Fibroblast of lung (primary cell): ENCODE measurements around the gene CCNA1. TPM values are rescaled to one million over a fixed set of nuclear protein-coding genes. Genes with fewer than 3 reads are reported as not detected.

Experiments used
- DNase-seq, 2 donors: peaks; one replicate each; pipeline versions ENCODE4 v3.0.0 to v3.0.0-alpha.2; 2010; ENCODE audit warnings: low read depth in 2 of 2
- H2AFZ ChIP-seq: 2 replicates; pipeline ENCODE4 v1.5.1; 2012; ENCODE audit warnings: low read length, control low read depth, inconsistent platforms
- H3K27ac ChIP-seq: 2 replicates; pipeline ENCODE4 v1.5.1; 2011; ENCODE audit warnings: low read length, control low read depth; ENCODE audit not compliant: insufficient read depth
- H3K27me3 ChIP-seq: 2 replicates; pipeline ENCODE4 v1.5.1; 2011; ENCODE audit warnings: mild to moderate bottlenecking, low read length; ENCODE audit not compliant: control insufficient read depth, insufficient read depth
- H3K36me3 ChIP-seq: 2 replicates; pipeline ENCODE4 v1.5.1; 2011; ENCODE audit warnings: low read length; ENCODE audit not compliant: control insufficient read depth, insufficient read depth
- H3K4me1 ChIP-seq: 2 replicates; pipeline ENCODE4 v1.5.1; 2011; ENCODE audit warnings: low read length; ENCODE audit not compliant: control insufficient read depth, insufficient read depth; ENCODE audit errors: extremely low read depth
- H3K4me2 ChIP-seq: 2 replicates; pipeline ENCODE4 v1.5.1; 2011; ENCODE audit warnings: low read length, control low read depth; ENCODE audit not compliant: insufficient read depth; ENCODE audit errors: extremely low read depth
- H3K4me3 ChIP-seq, 4 experiments: fragments of 200-600 bp in 1 of 4; sonication (generic) in 1 of 4; replicated peaks in 1 of 4; 2 replicates each; pipeline ENCODE4 v1.5.1; 2011 to 2016; ENCODE audit warnings: low read length in 4 of 4, low read depth in 3 of 4, mild to moderate bottlenecking in 3 of 4, control low read depth in 2 of 4, inconsistent platforms in 1 of 4, mixed read lengths in 1 of 4; ENCODE audit not compliant: insufficient read depth in 1 of 4; ENCODE audit errors: control extremely low read depth in 1 of 4
- H3K79me2 ChIP-seq: 2 replicates; pipeline ENCODE4 v1.5.1; 2012; ENCODE audit warnings: mild to moderate bottlenecking, low read length, inconsistent platforms; ENCODE audit not compliant: control insufficient read depth, insufficient read depth
- H3K9ac ChIP-seq: 2 replicates; pipeline ENCODE4 v1.5.1; 2011; ENCODE audit warnings: mild to moderate bottlenecking, low read length, control low read depth; ENCODE audit not compliant: insufficient read depth
- H3K9me3 ChIP-seq: 2 replicates; pipeline ENCODE4 v1.5.1; 2012; ENCODE audit warnings: low read depth, low read length; ENCODE audit not compliant: control insufficient read depth, insufficient read depth
- H4K20me1 ChIP-seq: 2 replicates; pipeline ENCODE4 v1.5.1; 2011; ENCODE audit warnings: low read length; ENCODE audit not compliant: control insufficient read depth, insufficient read depth; ENCODE audit errors: extremely low read depth
- CTCF ChIP-seq, 2 donors: IDR thresholded peaks in 1 of 2; conservative IDR thresholded peaks in 1 of 2; 1 replicate in 1 of 2; 2 replicates in 1 of 2; pipeline ENCODE4 v1.5.1; 2011 to 2012; ENCODE audit warnings: low read length in 2 of 2, control low read depth in 1 of 2, inconsistent platforms in 1 of 2, low read depth in 1 of 2, mild to moderate bottlenecking in 1 of 2
- EZH2 ChIP-seq: IDR thresholded peaks from 2 replicates; pipeline ENCODE4 v1.5.1; 2012; ENCODE audit warnings: low read length, control low read depth, mild to moderate bottlenecking; ENCODE audit errors: missing control alignments
- polyA plus RNA-seq, 2 donors: library from polyadenylated mRNA; depleted of rRNA in 1 of 2; stranded (reverse) in 1 of 2; unstranded in 1 of 2; fragments of >200 nt; gene quantifications; 2 replicates each; pipeline ENCODE4 v1.2.1, GENCODE V29; 2011 to 2012; ENCODE audit warnings: missing spikeins in 1 of 2
- total RNA-seq: library from RNA; depleted of rRNA; stranded (reverse); fragments of >200 nt; gene quantifications from 2 replicates; pipeline ENCODE4 v1.2.1, GENCODE V29; 2014

Gene CCNA1
- total and polyA plus RNA-seq, 2 donors (not counting 1 experiment from before 2014, with no cell fraction given) = 0.48 to 3.5 TPM

- H3K9ac ChIP-seq = no peak overlapping the region
- H3K27me3 ChIP-seq = no peaks in the 10 kb centered on the region
- DNase-seq = no peak
- H3K27ac ChIP-seq = no peak overlapping the region
- H3K79me2 ChIP-seq = no peaks in the 10 kb centered on the region
- no peak overlapping the region for H3K4me3 ChIP-seq
- H2AFZ ChIP-seq = no peak overlapping the region
- H3K36me3 ChIP-seq = no peaks in the 10 kb centered on the region
- H3K4me2 ChIP-seq = no peak overlapping the region
- H3K4me1 ChIP-seq = no peaks in the 10 kb centered on the region
- no peaks in the 10 kb centered on the region for H4K20me1 ChIP-seq
- no peak for TF ChIP-seq EZH2
- TF ChIP-seq CTCF (conservative IDR thresholded peaks at IDR 0.05 in 1 of 2, IDR thresholded peaks at IDR 0.05 in 1 of 2; ENCODE audit: low read depth in 1 of 2, low read length in 2 of 2) = no peak
- no peaks in the 10 kb centered on the region for H3K9me3 ChIP-seq
Measured at GRCh38 chr13:36480726-36481427, 48.6 kb downstream of the CCNA1 start.

GRCh38 chr13:36490055-36490454, 57.8 kb downstream of the CCNA1 start:
- DNase-seq = no peak
- H3K27me3 ChIP-seq = no peaks in the 10 kb centered on the region
- no peaks in the 10 kb centered on the region for H3K9me3 ChIP-seq
- H3K4me2 ChIP-seq = no peak overlapping the region
- H3K4me1 ChIP-seq = no peaks in the 10 kb centered on the region
- H3K27ac ChIP-seq = no peak overlapping the region
- no peak overlapping the region for H2AFZ ChIP-seq
- H3K9ac ChIP-seq = no peak overlapping the region
- no peaks in the 10 kb centered on the region for H4K20me1 ChIP-seq
- no peaks in the 10 kb centered on the region for H3K79me2 ChIP-seq
- TF ChIP-seq EZH2 = no peak
- TF ChIP-seq CTCF (conservative IDR thresholded peaks at IDR 0.05 in 1 of 2, IDR thresholded peaks at IDR 0.05 in 1 of 2; ENCODE audit: low read depth in 1 of 2, low read length in 2 of 2) = no peak
- H3K4me3 ChIP-seq = no peak overlapping the region
- no peaks in the 10 kb centered on the region for H3K36me3 ChIP-seq

Other genes with a start within 250 kb of the CCNA1 start
- gene SOHLH2, start 217.9 kb upstream of the CCNA1 start, total RNA-seq = 0.77 and 1.8 TPM in 2 replicates
- 0.34 and 0.42 TPM in 2 replicates for gene SOHLH2, start 217.9 kb upstream of the CCNA1 start, polyA plus RNA-seq
- gene CCDC169, start 134.7 kb upstream of the CCNA1 start, total RNA-seq = 3.3 and 7.1 TPM in 2 replicates
- gene CCDC169, start 134.7 kb upstream of the CCNA1 start, polyA plus RNA-seq = 2.9 and 3.5 TPM in 2 replicates
- 93.0 and 112 TPM in 2 replicates for gene SPART, start 86.1 kb upstream of the CCNA1 start, total RNA-seq
- gene SPART, start 86.1 kb upstream of the CCNA1 start, polyA plus RNA-seq = 90.2 and 109 TPM in 2 replicates
- gene SERTM1, start 241.5 kb downstream of the CCNA1 start, total RNA-seq = not detected in 2 replicates
- gene SERTM1, start 241.5 kb downstream of the CCNA1 start, polyA plus RNA-seq = not detected in 2 replicates